NCI-H1694 treated with DMSO at 0.1 percent for 48 hours (cell line): ENCODE results near the gene LLGL2.

ENCODE experiments used
- DNase-seq: peaks from one replicate; lab custom pipeline; 2025; lab: John Stamatoyannopoulos, UW

The LLGL2 gene

DNA sequence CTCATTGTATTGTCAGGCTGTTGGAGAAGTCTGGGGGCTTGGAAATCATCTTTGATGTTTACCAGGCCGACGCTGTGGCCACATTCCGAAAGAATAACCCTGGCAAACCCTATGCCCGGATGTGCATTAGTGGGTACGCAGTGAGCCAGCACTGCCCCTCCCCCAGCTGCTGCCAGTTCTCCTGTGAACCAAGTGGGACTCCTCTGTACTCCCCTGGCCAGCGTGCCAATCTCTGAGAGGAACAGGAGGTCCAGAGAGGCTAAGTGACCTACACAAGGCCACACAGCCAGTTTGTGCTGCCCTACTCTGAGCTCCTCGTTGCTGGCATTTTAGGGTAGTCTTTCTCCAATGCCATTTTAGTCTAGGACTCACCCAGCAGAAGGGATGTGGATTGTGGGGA lies 1.9 kb upstream of the LLGL2 start:
- no peak for DNase-seq

- no peak for DNase-seq
Measured at GRCh38 chr17:75524269-75524969, 1.1 kb upstream of the LLGL2 start.

DNA sequence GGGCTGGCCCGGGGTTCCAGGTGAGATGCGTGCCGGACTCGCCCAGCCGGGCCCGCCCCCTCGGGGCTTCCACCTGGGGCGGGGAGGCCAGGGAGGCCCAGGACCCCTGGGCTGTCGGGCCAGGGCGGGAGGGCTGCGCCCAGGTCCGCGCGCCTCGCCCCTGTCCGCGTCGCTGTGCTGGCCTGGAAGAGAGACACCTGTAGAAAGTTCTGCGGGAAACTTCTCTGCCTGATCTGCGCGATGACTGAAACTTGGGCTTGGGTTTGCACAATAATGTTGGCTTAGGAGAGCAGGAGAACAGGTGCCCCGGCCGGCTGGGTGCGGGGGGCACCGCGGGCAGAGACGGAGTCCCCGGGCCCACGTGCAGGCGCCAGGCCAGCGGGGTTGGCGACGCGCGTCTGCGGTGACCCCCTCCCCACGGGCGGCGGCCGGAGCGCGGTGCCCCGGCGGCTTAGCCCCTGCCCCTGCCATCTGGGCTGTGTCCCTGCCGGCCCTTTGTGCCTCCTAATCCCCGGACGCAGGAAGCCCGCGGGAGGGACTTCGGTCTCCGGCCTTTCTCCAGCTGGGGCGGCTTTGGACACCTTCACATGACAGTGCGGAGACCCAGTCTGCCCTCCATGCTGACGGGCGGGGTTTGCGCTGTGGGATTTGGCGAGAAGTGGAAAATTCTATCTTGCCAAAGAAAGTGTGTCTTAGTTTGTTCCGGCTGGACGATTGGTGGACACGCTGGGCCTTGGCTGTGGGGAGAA lies 483 bp downstream of the LLGL2 start:
- no peak for DNase-seq

DNA sequence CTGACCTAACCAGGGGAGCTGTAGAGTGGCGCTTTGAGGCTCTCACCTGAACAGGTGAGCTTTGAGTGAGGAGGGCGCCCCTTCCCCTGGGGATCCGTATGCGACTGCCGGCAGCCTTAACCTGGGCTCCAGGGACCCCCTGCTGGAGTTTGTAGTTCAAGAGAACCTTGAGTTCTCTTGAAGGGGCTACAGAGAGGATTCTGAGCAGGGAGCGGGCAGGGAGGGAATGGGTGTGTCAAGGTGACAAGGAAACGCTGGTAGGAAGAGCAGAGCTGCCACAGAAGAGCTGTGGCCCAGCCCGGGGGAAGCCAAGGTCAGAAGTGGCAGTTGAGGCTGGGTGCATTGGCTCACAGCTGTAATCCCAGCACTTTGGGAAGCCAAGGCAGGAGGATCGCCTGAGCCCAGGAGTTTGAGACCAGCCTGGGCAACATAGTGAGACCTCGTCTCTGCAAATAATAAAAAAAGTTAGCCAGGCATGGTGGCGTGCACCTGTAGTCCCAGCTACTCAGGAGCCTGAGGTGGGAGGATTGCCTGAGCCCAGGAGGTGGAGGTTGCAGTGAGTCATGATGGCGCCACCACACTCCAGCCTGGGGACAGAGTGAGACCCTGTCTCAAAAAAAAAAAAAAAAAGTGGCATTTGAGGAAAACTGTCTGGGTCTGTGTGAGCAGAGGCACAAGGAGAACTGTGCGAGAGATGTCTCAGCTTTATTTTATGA lies 1.2 kb downstream of the LLGL2 start:
- no peak for DNase-seq

- no peak for DNase-seq
Measured at GRCh38 chr17:75530837-75531720, 5.6 kb downstream of the LLGL2 start.

DNA sequence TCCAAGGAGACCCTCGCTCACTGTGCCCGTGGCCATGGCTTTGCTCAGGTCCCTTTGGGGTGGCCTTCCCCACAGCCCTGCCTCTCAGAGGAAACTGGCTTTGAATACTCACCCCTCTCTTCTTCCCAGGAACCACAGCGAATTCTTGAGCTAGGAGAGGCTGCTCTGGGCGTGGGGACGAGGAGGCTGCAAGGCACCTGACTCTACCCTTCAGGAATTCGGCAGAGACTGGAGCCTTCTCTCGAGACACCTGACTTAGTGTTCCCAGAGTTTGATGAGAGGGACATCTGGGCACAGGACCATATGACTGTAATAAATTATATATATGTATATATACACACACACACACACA lies 6.2 kb downstream of the LLGL2 start:
- no peak for DNase-seq

GRCh38 chr17:75535119-75535537 lies 9.6 kb downstream of the LLGL2 start:
- DNase-seq: no peak

- DNase-seq: no peak
Measured at GRCh38 chr17:75535871-75536270, 10.4 kb downstream of the LLGL2 start.

- no peak for DNase-seq
Measured at GRCh38 chr17:75536366-75536765, 10.9 kb downstream of the LLGL2 start.

DNA sequence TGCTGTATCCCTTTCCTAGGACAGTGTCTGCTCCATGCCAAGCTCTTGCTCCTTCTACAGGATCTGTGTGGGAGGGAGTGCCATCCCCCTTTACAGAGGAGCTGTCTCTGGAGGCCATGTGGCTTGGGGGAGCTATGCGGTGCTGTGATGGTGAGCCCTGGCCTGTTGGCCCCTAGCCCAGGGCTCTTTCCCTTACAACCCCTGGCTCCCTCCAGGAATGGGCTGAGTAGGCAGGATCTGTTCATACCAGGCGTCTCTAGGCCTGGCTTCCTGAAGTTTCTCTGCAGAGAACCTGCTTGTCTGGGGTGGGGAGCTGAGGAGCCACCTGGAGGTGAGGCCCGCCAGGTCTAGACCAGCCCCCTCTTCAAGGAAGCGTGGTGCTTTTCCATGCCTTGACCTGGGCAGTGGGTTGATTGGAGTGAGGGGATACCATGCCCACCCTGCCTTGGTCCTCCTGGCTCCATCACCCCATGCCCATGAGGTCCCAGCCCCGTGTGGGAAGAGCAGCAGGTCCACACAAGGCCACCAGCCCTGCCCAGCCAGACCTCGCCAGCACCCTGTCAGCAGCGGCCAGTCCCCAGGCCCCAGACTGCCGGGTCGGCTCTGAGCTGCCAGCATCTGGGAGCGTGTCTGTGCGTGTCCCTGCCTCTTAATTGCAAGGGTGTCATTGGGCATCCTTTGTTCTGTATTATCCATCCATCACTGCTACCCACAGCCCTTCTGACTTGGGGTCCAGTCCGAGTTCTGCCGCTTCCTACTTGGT lies 14.7 kb downstream of the LLGL2 start:
- DNase-seq: no peak

DNA sequence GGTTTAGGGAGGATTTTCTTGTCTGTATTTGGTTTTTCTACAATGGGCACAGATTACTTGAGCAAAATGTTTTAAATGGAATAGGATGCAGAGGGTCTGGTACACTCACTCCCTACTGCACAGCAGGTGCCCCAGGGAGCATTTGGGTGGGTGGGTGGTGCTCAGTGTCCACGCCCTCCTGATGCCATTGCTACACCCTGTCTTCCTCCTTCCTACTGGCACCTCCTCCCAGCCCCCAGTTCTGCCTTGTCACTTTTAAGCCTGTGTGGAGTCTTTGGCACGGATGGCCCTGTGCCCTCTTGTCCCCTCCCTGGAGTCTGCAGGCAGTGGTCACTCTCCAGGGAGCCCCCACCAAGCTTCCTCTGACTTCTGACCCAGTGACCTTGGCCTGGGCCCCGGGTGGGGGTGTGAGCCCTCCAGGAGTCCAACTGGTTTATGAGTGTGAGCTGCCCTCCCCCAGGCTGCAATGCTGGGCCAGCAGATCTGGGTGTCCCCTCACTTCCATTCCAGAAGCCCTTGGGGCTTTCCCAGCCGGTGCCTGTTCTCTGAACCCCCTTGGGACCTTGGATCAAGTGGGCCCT lies 15.5 kb downstream of the LLGL2 start:
- DNase-seq: no peak

GRCh38 chr17:75542229-75542628 lies 16.7 kb downstream of the LLGL2 start:
- DNase-seq: no peak

DNA sequence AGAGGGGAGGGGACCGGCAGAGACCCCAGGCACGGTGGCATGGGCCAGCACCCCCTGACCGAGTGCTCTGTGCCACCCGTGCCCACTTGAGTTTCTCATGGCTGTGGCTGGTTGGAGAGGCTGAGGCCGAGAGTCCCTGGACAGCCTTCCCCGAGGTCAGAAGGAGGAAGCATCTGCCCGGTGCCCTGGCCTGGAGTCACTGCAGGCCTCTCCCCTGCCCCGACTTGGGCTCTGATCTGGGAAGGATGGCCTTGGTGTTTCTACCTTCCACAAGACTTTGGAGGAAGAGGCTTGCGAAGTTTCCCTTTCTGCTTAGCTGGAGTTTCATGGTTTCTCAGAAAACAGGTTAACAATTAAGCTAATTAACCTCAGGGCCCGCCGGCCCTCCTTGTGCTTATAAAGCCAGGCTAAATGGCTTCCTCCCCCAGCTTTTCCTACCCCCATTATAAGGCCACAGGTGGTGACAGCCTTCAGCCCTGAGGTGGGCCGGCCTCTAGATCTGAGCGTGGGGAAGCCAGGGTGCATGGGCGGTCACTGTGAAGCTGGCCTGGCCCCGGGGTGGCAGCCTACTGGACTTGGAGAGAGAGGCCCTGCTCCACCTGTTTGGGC lies 17.3 kb downstream of the LLGL2 start:
- no peak for DNase-seq

GRCh38 chr17:75544250-75544649 lies 18.8 kb downstream of the LLGL2 start:
- no peak for DNase-seq

- no peak for DNase-seq
Measured at GRCh38 chr17:75546181-75546580, 20.7 kb downstream of the LLGL2 start.

DNA sequence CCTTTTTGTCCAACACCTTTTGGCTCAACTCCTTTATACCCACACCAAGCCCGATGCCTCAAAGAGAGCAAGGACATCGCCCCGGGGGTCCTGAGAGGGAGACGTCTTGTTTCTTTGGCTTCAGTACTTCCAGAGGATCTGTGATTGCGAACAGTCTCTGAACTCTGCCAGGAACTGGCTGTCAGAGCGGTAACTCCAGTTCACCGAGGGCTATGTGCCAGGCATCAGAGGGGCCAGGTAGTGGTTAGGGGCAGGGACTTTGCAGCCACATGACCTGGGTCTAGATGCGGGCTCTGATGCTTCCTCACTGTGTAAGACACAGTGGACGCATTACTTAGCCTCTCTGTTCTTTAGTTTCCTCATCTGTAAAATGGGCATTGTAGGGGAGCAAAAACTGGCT lies 21.6 kb downstream of the LLGL2 start:
- no peak for DNase-seq

DNA sequence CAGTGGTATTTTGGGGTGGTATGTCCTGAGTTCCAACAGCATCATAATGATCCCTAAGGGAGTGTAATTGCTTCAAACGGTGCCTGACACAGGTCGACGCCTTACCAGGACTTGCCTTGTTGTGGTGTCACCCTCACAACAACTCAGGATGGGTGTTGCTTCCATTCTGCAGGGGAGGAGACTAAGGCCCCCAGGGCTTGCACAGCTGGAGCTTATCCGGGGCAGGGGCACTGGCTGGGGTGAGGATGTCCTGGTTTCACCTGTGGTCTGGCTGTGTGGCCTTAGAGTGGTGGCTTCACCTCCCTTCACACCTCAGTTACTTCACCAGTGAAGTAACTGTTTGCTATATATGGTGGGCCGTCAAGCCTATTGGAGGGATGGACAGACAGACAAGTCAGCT lies 23.3 kb downstream of the LLGL2 start:
- no peak for DNase-seq

- DNase-seq: no peak
Measured at GRCh38 chr17:75549246-75550138, 24.0 kb downstream of the LLGL2 start.

- DNase-seq: no peak
Measured at GRCh38 chr17:75550139-75550465, 24.6 kb downstream of the LLGL2 start.

DNA sequence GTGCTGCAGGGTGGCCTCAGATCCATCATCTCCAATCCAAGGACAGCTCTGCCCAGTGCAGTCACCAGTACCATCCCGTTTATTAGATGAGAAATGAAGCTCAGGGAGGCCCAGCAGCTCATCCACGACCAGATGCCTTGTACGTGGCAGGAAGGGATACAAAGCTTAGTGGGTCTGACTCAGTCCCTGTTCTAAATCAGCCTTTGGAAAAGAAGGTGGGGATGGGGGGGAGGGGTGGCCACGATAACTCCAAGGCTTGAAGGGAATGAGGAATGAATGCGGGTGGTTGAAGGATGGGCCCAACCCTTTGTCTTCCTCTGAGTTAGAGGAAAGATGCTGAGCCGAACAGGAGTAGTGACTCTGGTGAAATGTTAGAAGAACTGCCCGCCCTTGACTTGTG lies 25.8 kb downstream of the LLGL2 start:
- DNase-seq: no peak
